Measurements from ENCODE around the gene PIGQ.

DNA sequence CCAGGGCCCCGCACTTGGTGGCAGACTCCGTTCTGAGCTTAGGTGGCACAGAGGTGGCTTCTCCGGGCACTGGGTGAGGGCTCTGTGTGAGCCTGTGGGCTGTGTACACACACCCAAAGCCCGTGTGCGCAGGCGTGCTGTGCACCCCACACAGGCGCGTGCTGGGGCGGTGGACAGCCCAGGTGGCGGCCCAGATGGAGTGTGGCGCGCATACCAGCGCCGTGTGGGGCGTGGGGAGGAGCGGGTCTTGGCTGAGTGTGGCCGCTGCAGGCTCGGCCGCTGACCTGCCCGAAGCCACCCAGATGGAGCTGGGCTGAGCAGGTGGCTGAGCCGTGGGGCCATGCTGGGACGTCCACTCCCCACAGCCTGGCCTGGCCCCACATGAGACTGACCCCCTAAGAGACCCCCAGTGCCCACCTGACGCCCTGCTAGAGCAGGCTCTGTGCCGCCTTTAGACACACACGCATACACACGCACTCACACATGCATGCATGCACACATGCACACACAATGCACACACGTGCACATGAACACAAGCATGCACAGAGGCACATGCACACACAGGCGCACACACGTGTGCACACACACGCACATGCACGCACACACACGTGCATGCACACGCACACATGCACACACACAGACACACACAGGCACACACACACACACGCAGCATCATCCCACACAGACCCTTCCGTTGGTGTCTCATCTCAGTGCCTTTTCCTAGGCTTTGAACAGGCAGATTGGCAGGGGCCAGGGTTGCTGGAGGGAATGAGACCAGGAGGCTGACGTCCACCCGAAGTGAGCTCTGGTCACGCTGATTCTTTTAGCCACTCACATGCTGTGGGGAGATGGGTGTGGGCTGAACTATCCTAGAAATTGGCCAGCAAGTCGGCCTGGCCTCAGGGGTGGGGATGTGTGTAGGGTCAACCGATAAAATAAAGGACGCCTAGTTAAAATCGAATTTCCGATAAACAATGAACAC lies 7.5 kb upstream of the PIGQ start:
- TF ChIP-seq, protein P1, sequence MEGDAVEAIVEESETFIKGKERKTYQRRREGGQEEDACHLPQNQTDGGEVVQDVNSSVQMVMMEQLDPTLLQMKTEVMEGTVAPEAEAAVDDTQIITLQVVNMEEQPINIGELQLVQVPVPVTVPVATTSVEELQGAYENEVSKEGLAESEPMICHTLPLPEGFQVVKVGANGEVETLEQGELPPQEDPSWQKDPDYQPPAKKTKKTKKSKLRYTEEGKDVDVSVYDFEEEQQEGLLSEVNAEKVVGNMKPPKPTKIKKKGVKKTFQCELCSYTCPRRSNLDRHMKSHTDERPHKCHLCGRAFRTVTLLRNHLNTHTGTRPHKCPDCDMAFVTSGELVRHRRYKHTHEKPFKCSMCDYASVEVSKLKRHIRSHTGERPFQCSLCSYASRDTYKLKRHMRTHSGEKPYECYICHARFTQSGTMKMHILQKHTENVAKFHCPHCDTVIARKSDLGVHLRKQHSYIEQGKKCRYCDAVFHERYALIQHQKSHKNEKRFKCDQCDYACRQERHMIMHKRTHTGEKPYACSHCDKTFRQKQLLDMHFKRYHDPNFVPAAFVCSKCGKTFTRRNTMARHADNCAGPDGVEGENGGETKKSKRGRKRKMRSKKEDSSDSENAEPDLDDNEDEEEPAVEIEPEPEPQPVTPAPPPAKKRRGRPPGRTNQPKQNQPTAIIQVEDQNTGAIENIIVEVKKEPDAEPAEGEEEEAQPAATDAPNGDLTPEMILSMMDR (IDR thresholded peaks at IDR 0.05), result no peak
- no peak for TF ChIP-seq POLR2A (IDR thresholded peaks at IDR 0.05; ENCODE audit: low read depth)
- TF ChIP-seq EP300 (IDR thresholded peaks at IDR 0.05), result no peak
- TF ChIP-seq POLR2AphosphoS5 (IDR thresholded peaks at IDR 0.05), result no peak
